ENCODE data around the gene CLN6.
"Not testable (repeated sequence)": the region's sequence is repeated elsewhere in the genome, so short reads cannot be mapped to it uniquely, and the experiment has no call there.

The CLN6 gene

DNA sequence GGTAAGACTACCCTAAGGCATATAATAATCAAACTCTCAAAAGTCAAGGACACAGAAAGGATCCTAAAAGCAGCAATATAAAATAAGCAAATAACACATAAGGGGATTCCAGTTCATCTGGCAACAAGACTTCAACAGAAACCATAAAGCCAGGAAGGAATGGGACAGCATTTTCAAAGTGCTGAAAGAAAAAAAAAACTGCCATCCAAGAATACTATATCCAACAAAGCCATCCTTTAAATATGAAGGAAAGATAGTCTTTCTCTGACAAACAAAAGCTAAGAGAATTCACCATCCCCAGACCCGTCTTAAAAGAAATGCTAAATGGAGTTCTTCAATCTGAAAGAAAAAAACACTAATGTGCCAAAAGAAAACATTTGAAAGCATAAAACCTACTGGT lies 14.7 kb upstream of the CLN6 start:
- no peaks in the 10 kb centered on the region for H3K27me3 ChIP-seq (ENCODE audit: control insufficient read depth, insufficient read depth, low read length)
- H3K36me3 ChIP-seq (ENCODE audit: control insufficient read depth, insufficient read depth, low read length) = no peaks in the 10 kb centered on the region
- no peaks in the 10 kb centered on the region for H3K4me1 ChIP-seq
- no peak overlapping the region for H3K4me2 ChIP-seq (ENCODE audit: low read length)
- TF ChIP-seq, protein P1, sequence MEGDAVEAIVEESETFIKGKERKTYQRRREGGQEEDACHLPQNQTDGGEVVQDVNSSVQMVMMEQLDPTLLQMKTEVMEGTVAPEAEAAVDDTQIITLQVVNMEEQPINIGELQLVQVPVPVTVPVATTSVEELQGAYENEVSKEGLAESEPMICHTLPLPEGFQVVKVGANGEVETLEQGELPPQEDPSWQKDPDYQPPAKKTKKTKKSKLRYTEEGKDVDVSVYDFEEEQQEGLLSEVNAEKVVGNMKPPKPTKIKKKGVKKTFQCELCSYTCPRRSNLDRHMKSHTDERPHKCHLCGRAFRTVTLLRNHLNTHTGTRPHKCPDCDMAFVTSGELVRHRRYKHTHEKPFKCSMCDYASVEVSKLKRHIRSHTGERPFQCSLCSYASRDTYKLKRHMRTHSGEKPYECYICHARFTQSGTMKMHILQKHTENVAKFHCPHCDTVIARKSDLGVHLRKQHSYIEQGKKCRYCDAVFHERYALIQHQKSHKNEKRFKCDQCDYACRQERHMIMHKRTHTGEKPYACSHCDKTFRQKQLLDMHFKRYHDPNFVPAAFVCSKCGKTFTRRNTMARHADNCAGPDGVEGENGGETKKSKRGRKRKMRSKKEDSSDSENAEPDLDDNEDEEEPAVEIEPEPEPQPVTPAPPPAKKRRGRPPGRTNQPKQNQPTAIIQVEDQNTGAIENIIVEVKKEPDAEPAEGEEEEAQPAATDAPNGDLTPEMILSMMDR (IDR thresholded peaks at IDR 0.05) = no peak
- H3K4me3 ChIP-seq (ENCODE audit: low read depth, low read length) = no peak overlapping the region
- H3K9ac ChIP-seq = no peak overlapping the region
- no peaks in the 10 kb centered on the region for H3K79me2 ChIP-seq
- no peaks in the 10 kb centered on the region for H3K9me3 ChIP-seq (ENCODE audit: control insufficient read depth, low read length)
- H3K27ac ChIP-seq = no peak overlapping the region
- no peak overlapping the region for H2AFZ ChIP-seq

DNA sequence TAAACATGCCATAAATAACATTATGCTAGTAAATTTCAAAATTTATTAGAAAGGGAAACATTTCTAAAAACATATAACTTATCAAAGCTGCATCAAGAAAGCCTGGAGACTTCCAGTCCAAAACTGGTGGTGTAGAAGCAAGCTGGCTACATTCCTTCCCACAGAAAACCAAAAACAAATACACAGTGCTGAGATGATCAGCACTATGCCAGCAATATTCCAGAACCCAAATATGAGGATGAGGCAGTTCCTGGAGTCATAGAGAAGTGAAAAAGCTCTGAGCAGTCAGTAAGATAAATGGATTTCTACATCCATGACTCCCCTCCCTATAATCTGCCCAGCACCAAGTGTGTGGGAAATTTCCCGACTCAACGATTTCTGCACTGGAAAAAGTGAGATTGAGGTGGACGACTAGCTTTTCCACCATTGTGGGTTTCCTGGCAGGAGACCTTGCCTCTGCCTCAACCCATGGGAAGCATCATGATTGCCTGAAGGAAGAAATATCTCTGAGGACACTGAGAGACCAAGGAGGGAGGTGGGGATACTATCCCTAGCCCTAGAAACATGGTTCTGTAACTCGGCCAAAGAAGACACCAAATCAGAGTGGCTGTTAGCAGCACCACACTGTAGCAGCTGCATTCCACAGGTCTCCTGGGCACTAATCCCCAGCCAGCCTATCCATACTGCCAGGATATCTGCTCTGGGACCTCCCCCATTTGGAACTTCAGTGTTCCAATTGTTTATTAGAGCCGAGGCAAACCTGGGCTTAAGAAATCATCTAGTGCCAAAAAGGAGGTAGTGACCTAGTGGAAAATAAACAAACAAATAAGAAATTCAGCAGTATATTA lies 11.8 kb upstream of the CLN6 start:
- no peak overlapping the region for H3K4me3 ChIP-seq (ENCODE audit: low read depth, low read length)
- no peaks in the 10 kb centered on the region for H3K4me1 ChIP-seq
- no peaks in the 10 kb centered on the region for H3K36me3 ChIP-seq (ENCODE audit: control insufficient read depth, insufficient read depth, low read length)
- H3K4me2 ChIP-seq (ENCODE audit: low read length) = no peak overlapping the region
- H3K79me2 ChIP-seq = no peaks in the 10 kb centered on the region
- H3K27ac ChIP-seq = no peak overlapping the region
- no peaks in the 10 kb centered on the region for H3K9me3 ChIP-seq (ENCODE audit: control insufficient read depth, low read length)
- H3K9ac ChIP-seq = no peak overlapping the region
- no peak overlapping the region for H2AFZ ChIP-seq
- H3K27me3 ChIP-seq (ENCODE audit: control insufficient read depth, insufficient read depth, low read length) = no peaks in the 10 kb centered on the region
- TF ChIP-seq, protein P1 (IDR thresholded peaks at IDR 0.05) = no peak

DNA sequence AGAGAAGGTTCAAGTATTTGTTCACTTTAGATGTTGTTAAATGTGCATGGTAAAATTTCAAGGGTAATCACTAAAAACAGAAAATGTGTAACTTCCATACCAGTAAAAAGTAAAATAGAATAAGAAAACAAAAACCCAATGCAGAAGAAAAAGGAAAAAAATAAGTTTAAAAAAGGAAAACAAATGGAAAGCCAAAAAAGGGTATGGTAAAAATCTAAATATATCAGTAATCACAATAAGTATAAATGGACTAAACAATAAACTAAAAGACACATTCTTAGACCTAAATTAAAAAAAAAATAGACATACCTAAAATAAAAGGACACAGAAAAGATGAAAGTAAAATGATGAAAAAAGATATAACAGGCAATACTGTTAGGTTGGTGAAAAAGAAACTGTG lies 9.5 kb upstream of the CLN6 start:
- no peaks in the 10 kb centered on the region for H3K79me2 ChIP-seq

DNA sequence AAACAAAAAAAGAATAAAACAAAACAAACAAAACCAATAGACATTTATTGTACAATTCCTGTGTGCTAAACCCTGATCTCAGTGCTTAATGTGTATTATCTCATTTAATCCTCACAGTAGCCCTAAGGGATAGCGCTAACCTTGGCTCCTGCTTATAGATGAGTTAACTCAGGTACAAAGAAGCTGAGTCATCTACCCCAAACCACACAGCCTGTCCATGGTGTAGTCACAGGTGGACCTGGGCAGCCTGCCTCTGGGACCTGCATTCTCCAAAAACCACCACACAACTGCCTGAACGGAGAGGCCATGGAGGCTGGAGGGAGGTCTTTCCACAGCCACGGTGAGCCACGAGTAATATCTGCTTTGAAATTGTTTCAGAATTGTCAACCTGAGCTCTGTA lies 5.5 kb upstream of the CLN6 start:
- no peak overlapping the region for H3K27ac ChIP-seq
- TF ChIP-seq, protein P1 (IDR thresholded peaks at IDR 0.05) = no peak
- H3K9me3 ChIP-seq (ENCODE audit: control insufficient read depth, low read length) = no peaks in the 10 kb centered on the region
- H3K4me3 ChIP-seq (ENCODE audit: low read depth, low read length) = no peak overlapping the region
- no peak overlapping the region for H2AFZ ChIP-seq
- H3K79me2 ChIP-seq = no peaks in the 10 kb centered on the region
- no peaks in the 10 kb centered on the region for H3K36me3 ChIP-seq (ENCODE audit: control insufficient read depth, insufficient read depth, low read length)
- H3K9ac ChIP-seq = no peak overlapping the region
- no peak overlapping the region for H3K4me2 ChIP-seq (ENCODE audit: low read length)
- H3K4me1 ChIP-seq = no peaks in the 10 kb centered on the region
- no peaks in the 10 kb centered on the region for H3K27me3 ChIP-seq (ENCODE audit: control insufficient read depth, insufficient read depth, low read length)

More for the DNA sequence above, 9.5 kb upstream of the CLN6 start:
- Histone ChIP-seq H3K9ac (no peak overlapping the region), H3K4me3 (ENCODE audit: low read depth, low read length) (no peak overlapping the region), H3K4me1 (no peaks in the 10 kb centered on the region), H3K9me3 (ENCODE audit: control insufficient read depth, low read length) (no peaks in the 10 kb centered on the region), H3K27ac (no peak overlapping the region), H3K36me3 (ENCODE audit: control insufficient read depth, insufficient read depth, low read length) (no peaks in the 10 kb centered on the region), H3K4me2 (ENCODE audit: low read length) (no peak overlapping the region), H2AFZ (no peak overlapping the region), H3K27me3 (ENCODE audit: control insufficient read depth, insufficient read depth, low read length) (no peaks in the 10 kb centered on the region)
- TF ChIP-seq, protein P1 (IDR thresholded peaks at IDR 0.05) = no peak

DNA sequence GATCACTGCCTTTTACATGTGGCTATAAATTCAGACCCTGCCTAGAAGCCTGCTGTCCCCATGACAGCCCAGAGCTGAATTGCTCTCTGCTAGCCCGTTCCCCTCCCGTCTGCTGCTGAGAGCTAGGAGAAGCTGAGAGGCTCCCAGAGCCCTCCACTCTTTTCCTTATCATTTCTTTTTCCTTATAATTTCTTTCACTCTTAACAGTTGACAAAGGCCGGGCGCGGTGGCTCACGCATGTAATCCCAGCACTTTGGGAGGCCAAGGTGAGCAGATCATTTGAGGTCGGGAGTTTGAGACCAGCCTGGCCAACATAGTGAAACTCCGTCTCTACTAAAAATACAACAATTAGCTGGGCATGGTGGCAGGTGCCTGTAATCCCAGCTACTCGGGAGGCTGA lies 5.0 kb upstream of the CLN6 start:
- H3K4me3 ChIP-seq (ENCODE audit: low read depth, low read length); H3K27me3 ChIP-seq (ENCODE audit: control insufficient read depth, insufficient read depth, low read length); H3K27ac ChIP-seq; H3K9ac ChIP-seq; H2AFZ ChIP-seq; H3K9me3 ChIP-seq (ENCODE audit: control insufficient read depth, low read length); H3K4me1 ChIP-seq; H3K4me2 ChIP-seq (ENCODE audit: low read length); H3K36me3 ChIP-seq (ENCODE audit: control insufficient read depth, insufficient read depth, low read length); H3K79me2 ChIP-seq: not testable (repeated sequence)

All from parathyroid adenoma (tissue), 2 donors.